GM12873 (cell line): ENCODE measurements around the gene USP48.

ENCODE experiments used
- CTCF ChIP-seq: IDR thresholded peaks from 2 replicates; pipeline ENCODE4 v1.5.1; 2012; ENCODE audit warnings: low read depth, mild to moderate bottlenecking, moderate library complexity, low read length, control low read depth; ENCODE audit not compliant: insufficient read depth; ENCODE audit errors: missing control alignments

The USP48 gene

GRCh38 chr1:21827141-21827679 lies 44.3 kb upstream of the USP48 start:
- TF ChIP-seq CTCF = no peak

GRCh38 chr1:21825393-21825792 lies 42.4 kb upstream of the USP48 start:
- no peak for TF ChIP-seq CTCF

GRCh38 chr1:21824926-21825325 lies 42.0 kb upstream of the USP48 start:
- TF ChIP-seq CTCF = no peak

- TF ChIP-seq CTCF = no peak
Measured at GRCh38 chr1:21823980-21824702, 41.2 kb upstream of the USP48 start.

- no peak for TF ChIP-seq CTCF
Measured at GRCh38 chr1:21823206-21823979, 40.4 kb upstream of the USP48 start.

- no peak for TF ChIP-seq CTCF
Measured at GRCh38 chr1:21822349-21822748, 39.4 kb upstream of the USP48 start.

GRCh38 chr1:21821385-21822019 lies 38.6 kb upstream of the USP48 start:
- no peak for TF ChIP-seq CTCF
